Subcutaneous adipose tissue (tissue), 4 donors: ENCODE data around the gene RASSF1. TPM values are rescaled to one million over a fixed set of nuclear protein-coding genes. Genes with fewer than 3 reads are reported as not detected.

Experiments
- total RNA-seq, 4 donors: library from RNA; depleted of rRNA; stranded (reverse); fragments of >200 nt; gene quantifications; one replicate each; pipeline ENCODE4 v1.1.0, GENCODE V29; 2016
- TF ChIP-seq, protein P1 (sequence below): fragments of 450-650 bp; IDR thresholded peaks from one replicate; pipeline ENCODE4 v1.5.1; 2016; ENCODE audit warnings: low read depth, mild to moderate bottlenecking, control low read depth, antibody characterized with exemption, moderate library complexity

RASSF1 gene
- total RNA-seq, 4 donors from 2014 or later = 37.0 to 62.8 (median 54.1) TPM

DNA sequence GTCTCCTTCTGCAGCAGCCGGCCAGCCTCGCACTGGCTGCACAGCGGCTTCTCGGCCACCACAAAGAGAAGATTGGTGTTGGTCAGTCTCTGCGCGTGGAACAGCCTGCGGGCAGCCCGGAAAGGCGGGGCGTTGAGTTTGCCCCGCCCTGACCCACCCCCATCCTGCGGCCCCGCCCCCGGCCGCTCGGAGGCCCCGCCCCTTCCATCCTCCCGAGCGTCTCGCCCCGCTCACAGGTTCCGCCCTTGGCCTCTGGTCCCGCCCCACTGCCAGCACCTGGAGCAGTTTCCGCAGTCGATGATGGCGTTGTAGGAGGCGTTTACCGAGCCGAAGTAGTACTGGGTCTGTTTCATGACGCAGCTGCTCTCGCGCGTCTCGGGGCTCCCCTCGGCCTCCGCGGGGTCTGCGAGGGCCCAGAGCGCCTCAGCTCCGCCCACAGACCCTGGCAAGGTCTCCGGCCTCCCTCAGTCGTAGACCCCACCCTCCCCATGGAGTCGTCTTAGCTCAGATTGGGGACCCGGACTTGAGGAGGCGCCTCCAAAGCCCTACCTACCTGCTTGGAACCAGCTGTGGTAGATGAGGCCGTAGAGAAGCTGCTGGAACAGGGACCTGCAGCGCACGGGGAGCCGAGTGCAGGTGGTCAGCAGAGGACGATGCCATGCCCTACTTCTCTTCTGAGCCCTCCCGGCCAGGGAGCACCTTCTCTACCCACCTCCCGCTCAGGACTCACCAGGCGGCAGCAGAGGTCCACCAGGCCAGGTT is 24.6 kb upstream of the RASSF1 start:
- TF ChIP-seq, protein P1, sequence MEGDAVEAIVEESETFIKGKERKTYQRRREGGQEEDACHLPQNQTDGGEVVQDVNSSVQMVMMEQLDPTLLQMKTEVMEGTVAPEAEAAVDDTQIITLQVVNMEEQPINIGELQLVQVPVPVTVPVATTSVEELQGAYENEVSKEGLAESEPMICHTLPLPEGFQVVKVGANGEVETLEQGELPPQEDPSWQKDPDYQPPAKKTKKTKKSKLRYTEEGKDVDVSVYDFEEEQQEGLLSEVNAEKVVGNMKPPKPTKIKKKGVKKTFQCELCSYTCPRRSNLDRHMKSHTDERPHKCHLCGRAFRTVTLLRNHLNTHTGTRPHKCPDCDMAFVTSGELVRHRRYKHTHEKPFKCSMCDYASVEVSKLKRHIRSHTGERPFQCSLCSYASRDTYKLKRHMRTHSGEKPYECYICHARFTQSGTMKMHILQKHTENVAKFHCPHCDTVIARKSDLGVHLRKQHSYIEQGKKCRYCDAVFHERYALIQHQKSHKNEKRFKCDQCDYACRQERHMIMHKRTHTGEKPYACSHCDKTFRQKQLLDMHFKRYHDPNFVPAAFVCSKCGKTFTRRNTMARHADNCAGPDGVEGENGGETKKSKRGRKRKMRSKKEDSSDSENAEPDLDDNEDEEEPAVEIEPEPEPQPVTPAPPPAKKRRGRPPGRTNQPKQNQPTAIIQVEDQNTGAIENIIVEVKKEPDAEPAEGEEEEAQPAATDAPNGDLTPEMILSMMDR = no peak

DNA sequence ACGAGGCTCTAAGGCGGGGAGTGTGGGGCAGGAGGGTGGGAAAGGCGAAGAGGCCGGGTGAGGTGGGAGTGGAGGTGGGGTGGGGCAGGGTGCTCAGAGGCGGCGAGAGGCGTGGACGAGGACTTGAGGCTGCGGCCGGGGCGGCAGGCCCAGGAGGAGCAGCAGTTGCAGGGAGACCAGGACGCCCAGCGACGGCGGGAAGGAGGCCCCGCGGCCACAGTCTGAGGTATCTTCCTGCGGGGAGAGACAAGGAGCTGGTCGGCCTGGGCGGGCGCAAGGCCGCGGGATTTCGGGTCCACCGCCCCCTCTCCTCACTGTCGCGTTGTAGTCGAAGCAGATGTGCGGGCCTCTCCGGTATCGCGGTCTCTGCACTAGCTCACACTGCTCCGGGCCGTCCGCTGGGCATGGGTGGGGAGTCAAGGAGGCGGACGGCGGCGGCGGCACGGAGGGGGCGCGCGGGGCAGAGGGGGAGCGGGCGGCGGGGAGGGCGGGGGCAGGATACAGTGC is 24.0 kb upstream of the RASSF1 start:
- TF ChIP-seq, protein P1 = no peak

DNA sequence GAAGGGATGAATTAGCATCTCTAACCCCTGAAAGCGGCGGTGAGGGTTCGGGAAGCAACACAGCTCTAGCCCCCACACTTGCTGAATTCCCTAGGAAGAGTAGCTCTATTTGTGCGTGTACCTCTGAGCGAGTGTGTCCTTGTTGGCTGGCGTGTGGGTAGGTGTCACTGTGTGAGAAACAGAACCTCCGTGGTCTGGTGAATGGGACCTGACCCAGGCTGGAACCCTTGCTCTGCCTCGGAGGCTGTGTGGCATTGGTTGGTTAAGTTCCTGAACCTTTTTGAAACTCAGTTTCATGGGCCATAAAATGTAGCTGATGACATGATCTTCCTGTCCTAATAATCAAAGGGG is 19.1 kb upstream of the RASSF1 start:
- TF ChIP-seq, protein P1 = no peak

DNA sequence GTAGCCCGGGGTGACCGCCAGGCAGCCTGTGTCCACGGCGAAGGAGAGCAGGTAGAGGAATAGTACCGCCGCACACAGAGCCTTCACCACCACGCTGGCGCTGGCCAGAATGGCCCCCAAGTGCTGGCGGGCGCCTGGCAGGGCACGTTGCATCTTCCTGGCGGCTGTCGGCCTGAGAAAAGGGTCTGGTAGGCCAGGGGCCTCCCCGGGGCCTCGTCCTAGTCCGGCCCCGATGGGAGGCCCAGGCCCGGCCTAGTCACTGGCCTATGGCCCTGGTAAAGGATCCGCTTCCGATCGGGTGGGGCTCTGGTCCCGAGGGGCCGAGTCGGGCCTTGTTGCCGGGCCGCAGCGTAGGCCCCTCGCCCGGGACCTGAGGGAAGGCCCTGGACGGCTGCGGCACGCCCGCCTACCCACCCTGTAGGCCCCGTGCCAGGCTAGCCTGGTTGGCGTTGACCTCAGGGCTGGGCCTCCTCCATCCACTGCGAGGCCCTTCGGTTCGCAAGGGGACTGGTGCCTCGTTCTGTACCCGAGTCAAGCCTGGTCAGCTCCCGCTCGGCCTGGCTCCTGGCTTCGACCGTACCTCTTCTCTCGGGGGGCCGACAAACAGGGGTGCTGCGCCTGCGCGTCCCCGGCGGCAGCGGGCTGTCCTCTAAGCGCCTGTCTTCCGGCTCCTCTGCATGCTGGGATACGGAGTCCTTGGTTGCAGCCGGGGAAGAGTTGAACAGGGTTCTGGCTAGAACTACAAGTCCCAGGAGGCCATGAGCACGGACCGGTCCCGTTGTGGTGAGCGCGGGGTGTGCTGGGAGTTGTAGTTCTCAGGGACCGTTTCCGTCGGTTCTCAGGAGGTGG is 18.5 kb upstream of the RASSF1 start, which contains the start of gene TMEM115:
TSS of gene TMEM115 (minus strand) at position 611 of the 849 bp plus-strand sequence. CDS start at position 153, 458 bp downstream.
- TF ChIP-seq, protein P1 = no peak

DNA sequence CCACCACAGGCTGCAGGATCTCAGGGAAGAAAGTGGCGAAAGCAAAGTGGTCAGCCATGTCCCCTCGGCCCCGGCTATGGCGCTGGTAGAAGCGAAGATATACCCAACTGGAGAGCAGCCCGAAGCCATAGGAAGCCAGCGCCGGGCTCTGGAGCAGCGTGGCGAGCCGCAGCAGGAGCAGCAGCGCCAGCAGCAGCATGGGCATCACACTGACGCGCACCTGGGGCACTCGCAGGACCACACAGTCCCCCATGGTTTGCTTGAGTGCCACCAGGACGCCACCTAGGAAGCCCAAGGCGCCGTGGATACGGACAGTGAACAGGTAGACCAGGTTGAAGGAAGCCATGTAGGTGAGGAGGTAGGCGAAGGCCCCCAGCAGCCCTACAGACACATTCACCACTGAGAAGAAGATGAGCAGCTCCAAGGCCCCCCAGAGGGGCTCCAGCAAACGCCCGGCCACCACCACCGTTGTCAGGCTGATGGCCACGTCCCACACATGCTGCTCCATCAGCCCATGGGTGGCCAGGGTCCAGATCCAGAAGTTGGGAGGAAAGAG is 17.8 kb upstream of the RASSF1 start:
- TF ChIP-seq, protein P1 = no peak

DNA sequence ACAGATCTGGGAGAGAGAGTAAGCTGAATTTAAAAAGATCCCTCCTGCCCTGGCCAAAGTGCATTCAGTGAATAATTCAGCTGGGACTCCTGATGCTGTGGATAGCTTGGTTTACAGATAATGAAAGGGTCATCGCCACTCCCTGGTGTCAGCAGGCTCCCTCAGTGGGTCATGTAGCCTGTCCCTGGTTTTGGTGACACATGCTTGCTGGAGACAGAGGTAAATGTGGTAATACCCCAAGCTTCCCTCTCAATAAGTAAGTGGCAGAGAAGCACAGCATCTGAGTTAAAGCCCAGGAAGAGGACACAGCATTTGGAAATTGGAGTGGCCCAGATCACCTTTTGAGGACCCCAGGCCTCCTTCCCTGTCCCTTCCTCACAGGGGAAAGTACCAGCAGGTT is 16.8 kb upstream of the RASSF1 start:
- TF ChIP-seq, protein P1 = no peak

DNA sequence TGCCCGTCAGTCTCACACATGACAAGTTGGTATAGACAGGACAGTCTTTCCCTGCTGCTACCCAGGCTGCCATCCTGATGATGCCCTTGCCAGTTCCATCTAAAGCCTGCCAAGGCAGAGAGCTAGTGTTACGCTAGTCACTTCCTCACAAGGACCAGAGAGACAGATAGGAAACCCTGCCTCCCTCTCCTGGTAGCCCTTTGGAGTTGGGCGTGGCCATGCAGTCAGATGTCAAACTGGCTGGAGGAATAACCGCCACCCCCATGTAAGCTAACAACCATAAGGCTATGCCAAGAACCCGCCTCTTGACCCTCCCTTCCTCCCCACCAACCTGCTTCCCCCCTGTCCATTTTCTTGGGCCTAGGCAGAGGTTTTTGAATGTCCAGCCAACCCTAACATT is 15.9 kb upstream of the RASSF1 start:
- TF ChIP-seq, protein P1 = no peak
